Heart left ventricle (tissue), 16 donors: Measurements from ENCODE around the gene SSH2. TPM values are rescaled to one million over a fixed set of nuclear protein-coding genes. Genes with fewer than 3 reads are reported as not detected.

Experiments used
- ATAC-seq, 4 donors: fragments of 200-7000 bp; cut with Tn5 transposase; one replicate each; pipeline ENCODE4 v1.9.1; 2020 to 2022; ENCODE audit warnings: moderate library complexity in 4 of 4, mild to moderate bottlenecking in 3 of 4, moderate number of reproducible peaks in 1 of 4
- DNase-seq, 5 donors: peaks; one replicate each; pipeline ENCODE4 v3.0.0-alpha.2; 2020
- H3K27ac ChIP-seq, 12 donors: fragments of 200-600 bp; sonication (generic) in 4 of 12; one replicate each; pipeline versions ENCODE4 v1.5.0 to v1.8.0; 2016 to 2022; ENCODE audit warnings: mild to moderate bottlenecking in 2 of 12
- H3K27me3 ChIP-seq, 9 donors: fragments of 200-600 bp; sonication (generic) in 2 of 9; one replicate each; pipeline versions ENCODE4 v1.5.1 to v1.8.0; 2016 to 2022; ENCODE audit warnings: mild to moderate bottlenecking in 3 of 9
- H3K36me3 ChIP-seq, 9 donors: fragments of 200-600 bp; sonication (generic) in 2 of 9; one replicate each; pipeline versions ENCODE4 v1.5.0 to v1.8.0; 2018 to 2022; ENCODE audit warnings: mild to moderate bottlenecking in 2 of 9
- H3K4me1 ChIP-seq, 12 donors: fragments of 200-600 bp; sonication (generic) in 4 of 12; one replicate each; pipeline versions ENCODE4 v1.5.0 to v1.8.0; 2016 to 2022; ENCODE audit warnings: mild to moderate bottlenecking in 3 of 12
- H3K4me3 ChIP-seq, 12 donors: fragments of 200-600 bp; sonication (generic) in 4 of 12; one replicate each; pipeline versions ENCODE4 v1.5.0 to v1.8.0; 2017 to 2022; ENCODE audit warnings: mild to moderate bottlenecking in 9 of 12, moderate library complexity in 4 of 12
- H3K9me3 ChIP-seq, 12 donors: fragments of 200-600 bp; sonication (generic) in 4 of 12; one replicate each; pipeline versions ENCODE4 v1.5.0 to v1.8.0; 2016 to 2022; ENCODE audit warnings: mild to moderate bottlenecking in 1 of 12
- POLR2A ChIP-seq, 2 donors: fragments of 450-650 bp; IDR thresholded peaks; one replicate each; pipeline ENCODE4 v1.6.1; 2017; ENCODE audit warnings: antibody characterized with exemption in 2 of 2, mild to moderate bottlenecking in 2 of 2, moderate library complexity in 2 of 2
- WGBS, 4 donors: extraction: QIAGEN DNeasy Blood & Tissue Kit in 2 of 4; methylation state at CpG; one replicate each; pipeline versions ENCODE4 v1.1.5 to v1.1.7; 2013 to 2018; 5-methylcytosine and 5-hydroxymethylcytosine counted together
- intact Hi-C, 10 donors: fragments of 100-400 bp; cut with DNase I; formaldehyde crosslinking; loops; one replicate each; pipeline versions ENCODE4 v1.11.1 to v1.14.2; 2022
- polyA plus RNA-seq, 2 donors: library from polyadenylated mRNA; stranded (reverse); fragments of 200-250 nt; gene quantifications; one replicate each; pipeline ENCODE4 v1.2.3, GENCODE V29; 2013
- total RNA-seq, 9 donors: library from RNA; depleted of rRNA in 2 of 9; stranded (reverse); fragments of >200 nt in 2 of 9; fragmentation: NEBNext Ultra II Directional in 3 of 9; extraction: Animal tissue kit (Norgen Biotek cat#: 25700) in 3 of 9; gene quantifications; one replicate each; pipeline versions ENCODE4 v1.1.0 to v1.2.4, GENCODE V29; 2016 to 2023
- TF ChIP-seq, protein P1 (sequence below), 12 donors: fragments of 200-600 bp; sonication (generic) in 4 of 12; IDR thresholded peaks; one replicate each; pipeline versions ENCODE4 v1.5.0 to v1.8.0; 2018 to 2022; ENCODE audit warnings: antibody characterized with exemption in 12 of 12, mild to moderate bottlenecking in 5 of 12
- donor health status: ischemic (EF 13 %, LVEDD 7.1; RV severe dilation, severe dysfunction).
- donor health status: healthy with polysubstance abuse.
- donor health status: DM: no; HTN: yes; CAD: no.
- donor health status: DM: no; HTN: no; CAD: no.
- donor health status: ischemic (EF 25% LVEDD 6.9; RV normal size, moderate dysfunction).
- donor health status: ischemic (EF 25% LVEDD 5.7; RV mildly dilated, moderate dysfunction).
- donor health status: healthy.
- donor health status: DM: yes; HTN: yes; CAD: no.
- donor health status: ischemic (EF 35%, LVEDD 5.7; RV mildly dilated, moderate dysfunction).
- donor health status: nonischemic (EF 11% LVEDD 7.7; RV severe dilation, severe dysfunction).
- donor health status: DM: yes; HTN: yes; CAD: no.
- donor health status: PGD.
- donor health status: ischemic (EF 29% LVEDD 5.4; RV normal size, mild dysfunction).
- donor health status: nonischemic (EF 23%, LVEDD 6.1; RV moderate dilation, normal function).

The SSH2 gene
- total and polyA plus RNA-seq, 11 donors, result 20.8 to 46.7 (median 36.6) TPM

DNA sequence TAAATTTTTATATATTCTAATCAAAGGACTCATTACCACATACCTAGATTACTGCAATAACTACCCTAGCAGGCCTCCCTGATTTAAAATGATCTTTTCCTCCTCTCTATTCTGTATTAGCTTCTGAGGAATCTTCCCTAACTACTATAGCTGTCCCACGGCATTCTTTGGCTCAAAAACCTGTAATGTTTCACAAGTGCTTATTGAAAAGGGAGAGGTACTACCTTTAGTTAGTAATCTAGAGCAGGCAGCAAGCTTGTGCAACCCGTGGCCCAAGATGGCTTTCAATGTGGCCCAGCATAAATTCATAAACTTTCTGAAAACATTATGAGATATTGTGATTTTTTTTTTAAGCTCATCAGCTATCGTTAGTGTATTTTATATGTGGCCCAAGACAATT lies 236.3 kb downstream of the SSH2 start:
- H3K4me3 ChIP-seq, result no peak overlapping the region
- no peak for TF ChIP-seq POLR2A (IDR thresholded peaks at IDR 0.05)
- TF ChIP-seq, protein P1, sequence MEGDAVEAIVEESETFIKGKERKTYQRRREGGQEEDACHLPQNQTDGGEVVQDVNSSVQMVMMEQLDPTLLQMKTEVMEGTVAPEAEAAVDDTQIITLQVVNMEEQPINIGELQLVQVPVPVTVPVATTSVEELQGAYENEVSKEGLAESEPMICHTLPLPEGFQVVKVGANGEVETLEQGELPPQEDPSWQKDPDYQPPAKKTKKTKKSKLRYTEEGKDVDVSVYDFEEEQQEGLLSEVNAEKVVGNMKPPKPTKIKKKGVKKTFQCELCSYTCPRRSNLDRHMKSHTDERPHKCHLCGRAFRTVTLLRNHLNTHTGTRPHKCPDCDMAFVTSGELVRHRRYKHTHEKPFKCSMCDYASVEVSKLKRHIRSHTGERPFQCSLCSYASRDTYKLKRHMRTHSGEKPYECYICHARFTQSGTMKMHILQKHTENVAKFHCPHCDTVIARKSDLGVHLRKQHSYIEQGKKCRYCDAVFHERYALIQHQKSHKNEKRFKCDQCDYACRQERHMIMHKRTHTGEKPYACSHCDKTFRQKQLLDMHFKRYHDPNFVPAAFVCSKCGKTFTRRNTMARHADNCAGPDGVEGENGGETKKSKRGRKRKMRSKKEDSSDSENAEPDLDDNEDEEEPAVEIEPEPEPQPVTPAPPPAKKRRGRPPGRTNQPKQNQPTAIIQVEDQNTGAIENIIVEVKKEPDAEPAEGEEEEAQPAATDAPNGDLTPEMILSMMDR (IDR thresholded peaks at IDR 0.05), result no peak
- peaks cover 0 to 51% (median 20%) of the 10 kb centered on the region in 12 donors for H3K4me1 ChIP-seq
- H3K27ac ChIP-seq, result peak overlapping the region in 1 of 12 donors; percentile 4
- intact Hi-C loops, result loop anchor here in 1 of 10 donors (10.0 kb wide), 1 partner anchor 61 kb away; no protein-coding TSS in a partner anchor
- ATAC-seq (no peak), DNase-seq (no peak)
- WGBS, 4 donors, result 75 to 84% (median 82%) methylated on average over 3 of the region's 3 CpGs
- H3K36me3 ChIP-seq, result peaks cover 0 to 51% (median 34%) of the 10 kb centered on the region in 9 donors
- H3K9me3 ChIP-seq, result no peaks in the 10 kb centered on the region
- H3K27me3 ChIP-seq, result no peaks in the 10 kb centered on the region

GRCh38 chr17:29687596-29687995 lies 242.4 kb downstream of the SSH2 start:
- Histone ChIP-seq H3K36me3 (peaks cover 0 to 43% (median 12%) of the 10 kb centered on the region in 9 donors), H3K4me3 (no peak overlapping the region), H3K9me3 (no peaks in the 10 kb centered on the region), H3K27ac (peak overlapping the region; percentile 3 to 77 (median 50)), H3K4me1 (peaks cover 0 to 69% (median 31%) of the 10 kb centered on the region in 12 donors), H3K27me3 (no peaks in the 10 kb centered on the region)
- TF ChIP-seq, protein P1 (IDR thresholded peaks at IDR 0.05), result no peak
- no peak for TF ChIP-seq POLR2A (IDR thresholded peaks at IDR 0.05)
- ATAC-seq (peak; percentile 23 to 74 (median 66)), DNase-seq (no peak)
- intact Hi-C loops, result loop anchor here in 6 of 10 donors (5.0 to 10.0 kb wide), 5 partner anchors 35 to 77 kb away; no protein-coding TSS in a partner anchor
- 9 to 17% (median 12%) methylated on average over 2 of the region's 2 CpGs for WGBS, 4 donors

DNA sequence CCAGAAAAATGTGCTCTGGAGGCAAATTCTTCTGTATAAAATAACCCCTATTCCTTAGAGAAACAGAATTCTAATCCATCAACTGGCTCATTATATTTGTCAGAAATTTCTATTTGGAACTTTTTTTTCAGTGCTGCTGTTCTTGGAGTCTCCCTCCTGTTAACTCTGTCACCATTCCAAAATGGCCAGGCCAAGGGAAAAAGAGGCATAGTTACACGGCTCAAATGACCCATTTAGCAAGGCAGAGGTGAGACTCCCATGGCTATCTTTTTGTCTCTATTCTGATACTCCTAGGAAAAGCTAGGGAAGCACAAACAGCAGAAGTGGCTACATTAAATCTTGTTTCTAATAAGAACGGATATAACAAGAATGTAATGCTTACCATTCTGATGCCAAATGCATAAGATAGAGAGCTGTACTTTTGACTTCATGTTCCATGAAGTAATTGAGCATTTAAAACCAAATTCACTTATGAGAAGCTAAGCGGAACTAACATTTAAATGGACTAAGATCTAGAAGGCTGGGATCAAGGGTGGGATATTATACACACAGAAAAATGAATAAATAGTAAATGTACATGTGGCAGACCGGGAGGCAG lies 242.9 kb downstream of the SSH2 start:
- Histone ChIP-seq H3K9me3 (no peaks in the 10 kb centered on the region), H3K36me3 (peaks cover 0 to 38% (median 7%) of the 10 kb centered on the region in 9 donors), H3K27me3 (no peaks in the 10 kb centered on the region), H3K4me1 (peaks cover 0 to 69% (median 36%) of the 10 kb centered on the region in 12 donors), H3K4me3 (no peak overlapping the region), H3K27ac (peak overlapping the region; percentile 3 to 77 (median 50))
- intact Hi-C loops, result loop anchor here in 6 of 10 donors (5.0 to 10.0 kb wide), 5 partner anchors 35 to 78 kb away; no protein-coding TSS in a partner anchor
- DNase-seq, result no peak
- WGBS, 4 donors, result 63 to 69% (median 66%) methylated on average over 4 of the region's 4 CpGs
- no peak for TF ChIP-seq POLR2A (IDR thresholded peaks at IDR 0.05)
- TF ChIP-seq, protein P1 (IDR thresholded peaks at IDR 0.05), result no peak
- ATAC-seq, result peak in 3 of 4 donors; percentile 45 to 56 (median 54)

DNA sequence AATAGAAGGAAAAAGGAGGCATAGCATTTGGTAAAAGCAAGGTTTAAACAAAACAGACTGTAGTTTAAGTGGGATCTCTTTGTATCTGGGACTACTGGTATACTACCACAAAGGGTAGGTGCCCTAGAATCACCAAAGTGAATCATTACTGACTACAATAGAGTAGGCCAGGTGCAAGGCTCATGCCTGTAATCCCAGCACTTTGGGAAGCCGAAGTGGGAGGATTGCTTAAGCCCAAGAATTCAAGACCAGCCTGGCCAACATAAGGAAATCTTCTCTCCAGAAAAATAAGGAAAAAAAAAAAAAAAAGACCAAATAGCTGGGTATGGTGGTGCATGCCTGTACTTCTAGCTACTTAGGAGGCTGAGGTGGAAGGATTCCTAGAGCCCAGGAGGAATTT lies 246.5 kb downstream of the SSH2 start:
- H3K4me1 ChIP-seq, result peaks cover 0 to 71% (median 41%) of the 10 kb centered on the region in 12 donors
- H3K36me3 ChIP-seq, result peaks cover 0 to 38% (median 7%) of the 10 kb centered on the region in 9 donors
- peak overlapping the region; percentile 36 to 87 (median 62) for H3K27ac ChIP-seq
- intact Hi-C loops, result loop anchor here in 6 of 10 donors (5.0 to 10.0 kb wide), 7 partner anchors 41 to 94 kb away; no protein-coding TSS in a partner anchor
- no peak for TF ChIP-seq POLR2A (IDR thresholded peaks at IDR 0.05)
- TF ChIP-seq, protein P1 (IDR thresholded peaks at IDR 0.05), result no peak
- H3K27me3 ChIP-seq, result no peaks in the 10 kb centered on the region
- DNase-seq, result no peak
- H3K9me3 ChIP-seq, result no peaks in the 10 kb centered on the region
- no peak overlapping the region for H3K4me3 ChIP-seq
- ATAC-seq, result peak in 1 of 4 donors; percentile 5
- WGBS, 4 donors, result 51 to 76% (median 62%) methylated on average over 1 of the region's 1 CpG
